GM23248 (cell line): ENCODE data around the gene CERS2.

Experiments used
- EZH2 ChIP-seq: fragments of 200-600 bp; sonication (generic); IDR thresholded peaks from 2 replicates; pipeline ENCODE4 v1.6.1; 2018; ENCODE audit warnings: antibody characterized with exemption, mild to moderate bottlenecking; ENCODE audit not compliant: insufficient read depth, poor library complexity, severe bottlenecking
- EZH2phosphoT487 ChIP-seq: fragments of 200-600 bp; sonication (generic); IDR thresholded peaks from 2 replicates; pipeline ENCODE4 v1.6.1; 2018; ENCODE audit warnings: antibody characterized with exemption, moderate library complexity, mild to moderate bottlenecking, low read depth; ENCODE audit not compliant: insufficient read depth

DNA sequence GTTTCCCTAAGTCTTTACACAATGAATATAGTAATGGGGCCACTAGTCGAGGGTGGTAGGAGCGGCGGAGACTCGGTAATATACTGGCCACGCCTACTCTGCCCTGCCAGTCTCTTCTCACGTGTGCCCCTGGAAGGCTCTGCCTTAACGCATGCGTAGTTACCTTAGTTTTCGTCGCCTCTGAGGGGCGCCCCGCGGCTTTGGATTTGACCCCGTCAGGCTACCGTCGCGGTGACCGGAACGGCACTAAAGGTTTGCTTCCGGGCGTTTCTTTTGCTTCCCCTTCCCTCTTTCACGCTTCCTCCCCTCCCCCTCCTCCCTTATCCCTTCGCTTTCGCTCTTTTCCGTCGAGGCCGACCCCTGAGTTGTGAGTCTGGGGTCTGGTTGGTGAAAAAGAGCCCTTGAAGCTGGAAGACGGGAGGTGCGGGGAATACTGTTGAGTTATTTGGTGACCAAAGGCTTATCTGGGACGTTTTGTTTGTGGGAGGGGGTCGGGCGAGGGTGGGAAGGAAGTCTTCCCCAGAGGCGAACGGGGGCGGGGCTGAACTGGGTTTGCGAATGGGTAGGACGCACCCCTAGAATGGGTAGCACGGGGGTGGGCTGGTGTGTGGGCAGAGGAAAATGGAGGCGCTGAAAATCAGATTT is 48.4 kb downstream of the CERS2 start, which contains the start of gene SETDB1:
- TF ChIP-seq EZH2 (no peak), EZH2phosphoT487 (no peak)
